Fibroblast of skin of abdomen (primary cell): ENCODE data around the gene CUBN.
"Not testable (repeated sequence)": the region's sequence is repeated elsewhere in the genome, so short reads cannot be mapped to it uniquely, and the experiment has no call there.

Source experiments
- DNase-seq: peaks from one replicate; pipeline ENCODE4 v3.0.0-alpha.2; 2013

Gene CUBN

GRCh38 chr10:16853809-16854208 is 275.8 kb downstream of the CUBN start:
- no peak for DNase-seq

DNA sequence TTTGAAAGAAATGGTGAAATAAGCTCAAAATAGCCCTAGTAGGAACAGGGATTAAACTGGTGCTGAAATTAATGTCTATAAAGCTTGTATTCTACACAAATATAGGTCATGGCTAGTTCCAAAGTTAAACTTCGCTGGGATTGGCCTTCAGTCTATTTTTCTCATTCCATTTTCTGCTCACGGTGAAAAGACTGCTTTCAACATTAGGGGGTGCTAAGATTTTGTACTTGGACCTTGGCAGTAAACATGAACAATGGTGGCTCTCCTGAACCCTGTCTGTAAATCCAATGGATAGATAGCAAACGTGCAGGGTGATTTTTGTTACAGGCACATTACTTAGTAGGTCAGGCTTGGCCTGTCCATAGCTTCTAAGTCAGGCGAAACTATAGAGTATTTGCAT is 276.4 kb downstream of the CUBN start:
- DNase-seq = peak; percentile 63

DNA sequence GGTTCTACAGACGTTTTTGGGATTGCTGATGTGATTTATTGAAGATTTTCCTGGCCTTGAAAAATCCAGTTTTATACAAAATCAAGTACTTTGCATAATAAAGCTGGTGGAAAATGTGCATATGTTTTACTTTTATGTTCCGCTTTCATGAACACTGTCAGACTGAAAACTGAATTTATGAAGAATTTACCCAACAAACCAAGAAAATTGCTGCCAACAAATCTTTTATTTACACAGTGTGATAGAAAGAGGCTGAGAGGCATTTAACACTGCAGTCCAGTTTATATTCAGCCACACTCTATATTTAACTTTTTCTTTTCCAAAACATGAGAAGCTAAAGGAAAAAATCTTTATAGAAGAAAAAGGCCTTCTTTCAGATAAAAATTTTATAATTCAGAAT is 277.0 kb downstream of the CUBN start:
- no peak for DNase-seq

- DNase-seq = peak; percentile 41
Measured at GRCh38 chr10:16848562-16849154, 281.0 kb downstream of the CUBN start.

DNA sequence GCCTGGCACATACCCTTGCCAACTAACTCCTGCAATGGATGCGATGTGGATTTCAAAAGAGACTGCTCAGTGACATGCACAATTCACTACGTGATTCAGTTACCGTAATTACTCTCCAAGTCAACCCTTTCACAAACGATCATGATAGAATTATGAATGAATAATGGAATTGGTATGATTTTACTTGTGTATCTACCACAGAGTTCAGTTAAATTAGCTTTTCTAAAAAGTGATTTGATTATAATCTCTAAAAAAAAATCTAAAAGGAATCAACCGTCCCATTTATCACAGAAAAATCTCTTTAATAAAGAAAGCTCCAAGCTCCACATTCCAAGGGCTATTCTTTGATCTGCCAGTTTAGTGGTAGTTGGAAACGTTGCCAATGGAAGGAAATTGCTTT is 282.0 kb downstream of the CUBN start:
- DNase-seq = peak; percentile 41

DNA sequence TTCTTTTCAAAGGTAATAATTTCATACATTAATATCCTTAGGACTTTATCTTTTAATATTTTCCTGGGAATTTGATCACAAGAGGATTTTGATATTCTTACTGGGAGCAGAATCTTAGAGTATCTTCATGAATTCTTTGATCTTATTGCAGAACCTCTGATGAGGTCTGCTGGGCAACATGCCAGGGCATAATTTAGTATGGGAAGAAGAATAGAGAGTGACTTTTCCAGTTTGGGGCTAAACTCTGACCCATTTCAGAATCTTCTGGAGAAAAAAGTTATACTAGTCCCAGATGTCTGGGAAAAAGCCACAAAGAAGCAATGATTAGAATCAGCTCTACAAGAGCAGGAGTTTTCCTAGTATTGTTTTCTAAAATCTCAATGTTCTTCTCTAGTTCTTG is 284.4 kb downstream of the CUBN start:
- DNase-seq = peak; percentile 57

DNA sequence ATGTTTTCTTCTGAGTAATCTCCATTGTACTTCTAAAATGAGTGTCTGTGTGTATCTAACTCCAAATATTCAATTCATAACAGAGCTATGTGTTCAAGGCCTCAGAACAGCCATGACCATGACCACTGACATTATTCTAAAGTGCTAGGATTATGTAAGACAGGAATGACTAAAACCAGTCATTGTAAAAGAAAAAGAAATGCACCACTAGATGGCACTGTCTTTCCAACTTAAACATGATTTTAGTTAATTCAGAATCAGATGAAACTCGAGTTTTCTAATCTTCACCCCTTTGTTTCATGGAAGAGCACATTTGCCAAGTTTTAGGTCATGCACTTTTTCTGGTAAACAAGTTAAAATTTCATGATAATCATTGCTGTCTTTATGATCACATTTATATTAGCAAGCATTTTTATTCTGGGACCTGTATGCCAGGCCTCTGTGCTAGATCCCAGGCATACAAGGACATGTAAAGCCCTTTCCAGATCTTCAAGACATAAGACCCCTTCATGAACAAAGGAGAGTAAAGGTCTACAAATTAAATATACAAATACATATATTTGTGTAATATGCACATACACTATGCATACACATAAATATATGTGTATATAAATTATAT is 286.2 kb downstream of the CUBN start:
- DNase-seq = peak; percentile 81

- DNase-seq = no peak
Measured at GRCh38 chr10:16835228-16835627, 294.4 kb downstream of the CUBN start.

DNA sequence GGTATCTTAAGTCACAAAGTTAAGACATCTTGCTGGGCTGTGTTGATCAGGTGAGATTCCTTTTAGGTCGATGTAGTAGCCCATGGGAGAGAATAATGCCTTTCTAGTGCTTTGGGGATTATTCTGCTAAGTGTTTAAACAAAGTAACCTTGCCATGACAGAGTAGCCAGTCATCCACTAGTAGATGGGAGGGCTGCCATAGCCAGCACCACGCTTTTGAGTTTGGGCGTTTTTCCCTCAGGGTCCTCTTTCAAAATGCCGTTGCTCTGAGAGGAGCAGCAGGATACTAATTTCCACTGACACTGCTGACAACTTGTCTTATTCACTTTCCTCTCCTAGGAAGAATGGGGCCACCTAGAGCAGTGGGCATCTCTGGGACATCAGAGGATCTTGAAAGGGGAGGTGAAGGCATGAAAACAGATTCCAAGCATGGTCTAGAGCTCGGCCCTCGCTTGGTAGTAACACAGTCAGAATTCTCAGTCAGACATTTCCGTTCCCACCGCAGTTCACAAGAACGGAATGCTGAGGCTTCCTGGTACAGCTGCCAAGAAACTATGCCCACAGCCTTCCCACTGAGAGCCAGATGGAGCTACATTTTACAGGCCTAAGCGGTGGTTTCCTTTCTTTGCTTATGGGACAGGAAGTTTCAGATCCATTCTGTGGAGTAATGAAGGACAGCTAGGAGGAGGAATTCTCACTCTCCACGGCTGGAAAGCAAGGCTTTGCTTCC is 297.1 kb downstream of the CUBN start:
- DNase-seq = peak; percentile 95

GRCh38 chr10:16828701-16829175 is 300.9 kb downstream of the CUBN start:
- DNase-seq = peak; percentile 48

DNA sequence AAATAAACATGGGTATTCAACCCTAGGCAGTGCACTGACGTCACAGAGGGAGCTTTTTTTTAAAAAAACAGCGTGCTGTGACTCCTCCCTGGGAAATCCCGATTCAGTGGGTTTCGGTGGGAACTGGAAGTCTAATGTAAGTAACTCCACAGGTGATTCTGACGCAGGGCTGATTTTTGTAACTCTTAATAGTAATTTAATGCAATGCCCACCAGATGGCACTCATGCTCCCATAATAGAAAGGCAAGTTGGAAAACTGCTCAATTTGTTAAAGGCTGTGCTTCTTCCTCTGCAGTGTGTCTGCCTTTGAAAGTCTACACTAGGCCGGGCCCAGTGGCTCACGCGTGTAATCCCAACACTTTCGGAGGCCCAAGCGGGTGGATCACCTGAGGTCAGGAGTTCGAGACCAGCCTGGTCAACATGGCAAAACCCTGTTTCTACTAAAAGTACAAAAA is 301.5 kb downstream of the CUBN start:
- peak; percentile 76 for DNase-seq

DNA sequence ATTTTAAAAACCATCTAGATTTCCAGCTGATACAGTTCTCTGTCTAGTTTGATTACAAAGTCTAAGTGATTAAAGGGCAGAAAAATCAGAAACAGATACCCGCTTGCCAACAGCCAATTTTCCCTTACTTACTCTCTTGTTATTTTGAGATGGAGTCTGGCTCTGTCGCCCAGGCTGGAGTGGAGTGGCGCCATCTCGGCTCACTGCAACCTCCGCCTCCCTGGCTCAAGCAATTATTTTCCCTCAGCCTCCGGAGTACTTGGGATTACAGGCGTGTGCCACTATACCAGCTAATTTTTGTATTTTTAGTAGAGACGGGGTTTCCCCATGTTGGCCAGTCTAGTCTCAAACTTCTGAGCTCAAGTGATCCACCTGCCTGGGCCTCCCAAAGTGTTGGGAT is 302.1 kb downstream of the CUBN start:
- not testable (repeated sequence) for DNase-seq

GRCh38 chr10:16822726-16823360 is 306.8 kb downstream of the CUBN start:
- DNase-seq = no peak

DNA sequence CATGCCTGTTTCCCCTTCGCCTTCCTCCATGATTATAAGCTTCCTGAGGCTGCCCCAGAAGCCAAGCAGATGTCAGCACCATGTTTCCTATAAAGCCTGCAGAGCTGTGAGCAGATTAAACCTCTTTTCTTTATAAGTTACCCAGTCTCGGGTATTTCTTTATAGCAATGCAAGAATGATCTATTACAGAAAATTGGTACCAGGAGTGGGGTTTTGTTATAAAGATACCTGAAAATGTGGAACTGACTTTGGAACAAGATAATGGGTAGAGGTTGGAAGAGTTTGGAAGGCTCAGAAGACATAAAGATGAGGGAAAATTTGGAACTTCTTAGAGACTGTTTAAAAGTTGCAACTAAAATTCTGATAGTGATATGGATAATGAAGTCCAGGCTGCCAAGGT is 307.6 kb downstream of the CUBN start:
- DNase-seq = no peak

- no peak for DNase-seq
Measured at GRCh38 chr10:16820421-16820820, 309.2 kb downstream of the CUBN start.

DNA sequence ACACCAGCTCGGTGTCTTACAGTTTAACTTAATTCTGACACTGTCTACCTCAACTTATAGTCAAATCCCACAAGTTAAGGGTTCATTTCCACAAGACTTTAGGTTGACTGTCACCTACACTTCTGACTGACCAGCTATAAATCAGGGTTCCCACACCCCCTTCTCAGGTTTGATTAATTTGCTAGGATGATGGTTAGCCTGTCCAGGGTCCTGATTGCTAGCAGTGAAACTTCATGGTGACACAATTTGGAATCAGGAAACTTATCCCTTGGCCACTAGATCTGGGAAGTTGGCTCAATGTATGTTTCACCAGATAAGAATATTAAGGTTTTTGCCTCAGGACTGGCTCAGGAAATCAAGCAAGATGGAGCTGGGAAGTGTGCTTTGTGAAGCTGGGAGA is 309.6 kb downstream of the CUBN start:
- DNase-seq = no peak

- no peak for DNase-seq
Measured at GRCh38 chr10:16819436-16819835, 310.2 kb downstream of the CUBN start.

DNA sequence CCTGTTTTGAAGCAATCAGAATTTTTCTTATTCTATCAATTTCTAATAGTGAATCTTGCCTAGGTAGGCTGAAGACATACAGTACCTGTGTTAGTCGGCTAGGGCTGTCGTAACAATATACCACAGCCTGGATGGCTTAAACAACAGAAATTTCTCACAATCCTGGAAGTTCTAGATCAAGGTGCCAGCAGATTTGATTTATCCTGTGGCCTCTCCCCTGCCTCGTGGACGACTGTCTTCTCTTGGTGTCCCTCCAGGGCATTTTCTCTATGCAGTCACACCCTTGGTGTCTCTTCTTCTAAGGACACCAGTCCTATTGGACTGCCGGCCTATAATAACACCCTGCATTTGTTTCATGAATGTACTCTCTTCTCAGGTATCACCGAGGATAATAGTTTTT is 310.6 kb downstream of the CUBN start:
- DNase-seq = no peak

DNA sequence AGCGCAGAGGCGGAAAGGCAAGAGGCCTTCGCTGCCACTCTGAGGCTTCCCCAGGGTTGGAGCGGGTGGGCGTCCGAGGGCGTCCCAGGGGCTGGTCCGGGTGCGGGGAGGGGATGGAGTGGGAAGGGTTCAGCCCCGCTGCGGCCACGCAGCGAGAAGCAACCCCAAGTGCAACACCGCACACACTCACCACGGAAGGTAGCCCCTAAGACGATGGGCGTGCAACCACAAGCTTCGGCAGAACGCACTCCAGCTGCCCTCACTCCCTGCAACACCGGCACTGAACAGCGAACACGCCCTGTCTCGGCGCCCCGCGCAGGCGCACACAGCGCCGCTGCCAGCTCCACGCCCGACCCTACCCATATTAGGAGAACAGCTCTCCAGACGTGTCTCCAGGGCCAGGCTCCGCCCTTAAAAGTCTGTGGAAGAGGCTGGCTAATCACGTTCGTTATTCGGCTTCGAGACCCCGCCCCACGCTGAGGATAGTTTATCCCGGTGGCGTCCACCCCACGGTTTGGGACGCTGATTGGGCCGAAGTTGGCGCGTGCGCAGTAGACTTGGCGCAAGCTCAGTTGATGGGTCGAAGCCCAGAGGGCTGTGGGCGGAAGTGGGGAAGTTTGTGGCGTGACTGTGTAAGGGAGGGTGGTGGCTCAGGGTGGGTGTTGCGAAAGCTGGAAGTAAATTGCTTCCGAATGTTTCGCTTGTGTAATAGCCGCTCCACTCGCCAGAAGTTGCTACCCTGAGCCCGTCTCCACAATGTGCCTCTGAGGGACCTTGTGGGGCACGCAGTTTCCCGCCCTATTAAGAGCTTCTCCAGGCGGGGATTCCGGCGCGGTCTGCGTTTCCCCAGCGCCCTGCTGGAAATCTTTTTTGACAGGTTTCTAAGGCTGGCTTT is 312.2 kb downstream of the CUBN start, which contains the start of gene RSU1:
TSS of gene RSU1 (minus strand) at position 300 of the 895 bp plus-strand sequence. CDS start 343 bp downstream, outside the sequence.
- DNase-seq = peak; percentile 100

GRCh38 chr10:16816830-16817124 is 312.8 kb downstream of the CUBN start:
- DNase-seq = no peak

- DNase-seq = no peak
Measured at GRCh38 chr10:16816171-16816570, 313.4 kb downstream of the CUBN start.

GRCh38 chr10:16814012-16814411 is 315.6 kb downstream of the CUBN start:
- DNase-seq = no peak
